ENCODE measurements around the gene ETNK1.

Gene ETNK1

GRCh38 chr12:22624870-22625761 lies at the start of gene ETNK1:
Gene ETNK1, plus strand, starts transcription at chr12:22625171. Its CDS starts 260 bp downstream, at chr12:22625431.
- ChIA-PET POLR2A (no interaction called here), CTCF (interaction anchor here (0.8 to 1.7 kb wide), 5 partner anchors 9 to 84 kb away, joined by 3 to 4 read pairs (median 3); no protein-coding TSS in a partner anchor)
- peak; percentile 90 for DNase-seq (ENCODE audit: extremely low spot score)
- TF ChIP-seq CTCF (IDR thresholded peaks at IDR 0.05; ENCODE audit: control extremely low read depth, extremely low read depth, low read depth, missing control alignments) = no peak

- no peak for DNase-seq (ENCODE audit: extremely low spot score)
- ChIA-PET POLR2A (no interaction called here), CTCF (no interaction called here)
- TF ChIP-seq CTCF (IDR thresholded peaks at IDR 0.05; ENCODE audit: control extremely low read depth, extremely low read depth, low read depth, missing control alignments) = no peak
These were observed 48.9 kb upstream of the ETNK1 start for GRCh38 chr12:22576065-22576464.

- TF ChIP-seq CTCF (IDR thresholded peaks at IDR 0.05; ENCODE audit: control extremely low read depth, extremely low read depth, low read depth, missing control alignments) = no peak
- ChIA-PET POLR2A (no interaction called here), CTCF (no interaction called here)
- no peak for DNase-seq (ENCODE audit: extremely low spot score)
These were observed 48.5 kb upstream of the ETNK1 start for GRCh38 chr12:22576473-22576872.

- ChIA-PET POLR2A (no interaction called here), CTCF (interaction anchor here (1.1 kb wide), 1 partner anchor 13 kb away, joined by 4 read pairs; no protein-coding TSS in a partner anchor)
- no peak for DNase-seq (ENCODE audit: extremely low spot score)
- no peak for TF ChIP-seq CTCF (IDR thresholded peaks at IDR 0.05; ENCODE audit: control extremely low read depth, extremely low read depth, low read depth, missing control alignments)
These were observed 47.3 kb upstream of the ETNK1 start for GRCh38 chr12:22577667-22578066.

GRCh38 chr12:22578328-22578727 lies 46.6 kb upstream of the ETNK1 start:
- ChIA-PET POLR2A (no interaction called here), CTCF (interaction anchor here (1.5 kb wide), 1 partner anchor 15 kb away, joined by 4 read pairs; no protein-coding TSS in a partner anchor)
- TF ChIP-seq CTCF (IDR thresholded peaks at IDR 0.05; ENCODE audit: control extremely low read depth, extremely low read depth, low read depth, missing control alignments) = no peak
- no peak for DNase-seq (ENCODE audit: extremely low spot score)

GRCh38 chr12:22588817-22589216 lies 36.2 kb upstream of the ETNK1 start:
- DNase-seq (ENCODE audit: extremely low spot score) = no peak
- POLR2A ChIA-PET = no interaction called here
- CTCF ChIA-PET = no interaction called here
- no peak for TF ChIP-seq CTCF (IDR thresholded peaks at IDR 0.05; ENCODE audit: control extremely low read depth, extremely low read depth, low read depth, missing control alignments)
